IPS-NIHi11 (cell line): Measurements from ENCODE around the gene PRM1.
"Not testable (repeated sequence)": the region's sequence is repeated elsewhere in the genome, so short reads cannot be mapped to it uniquely, and the experiment has no call there.

Experiments
- DNase-seq: peaks from one replicate; pipeline ENCODE4 v3.0.0; 2012; ENCODE audit warnings: mixed read lengths, low spot score

Gene PRM1

DNA sequence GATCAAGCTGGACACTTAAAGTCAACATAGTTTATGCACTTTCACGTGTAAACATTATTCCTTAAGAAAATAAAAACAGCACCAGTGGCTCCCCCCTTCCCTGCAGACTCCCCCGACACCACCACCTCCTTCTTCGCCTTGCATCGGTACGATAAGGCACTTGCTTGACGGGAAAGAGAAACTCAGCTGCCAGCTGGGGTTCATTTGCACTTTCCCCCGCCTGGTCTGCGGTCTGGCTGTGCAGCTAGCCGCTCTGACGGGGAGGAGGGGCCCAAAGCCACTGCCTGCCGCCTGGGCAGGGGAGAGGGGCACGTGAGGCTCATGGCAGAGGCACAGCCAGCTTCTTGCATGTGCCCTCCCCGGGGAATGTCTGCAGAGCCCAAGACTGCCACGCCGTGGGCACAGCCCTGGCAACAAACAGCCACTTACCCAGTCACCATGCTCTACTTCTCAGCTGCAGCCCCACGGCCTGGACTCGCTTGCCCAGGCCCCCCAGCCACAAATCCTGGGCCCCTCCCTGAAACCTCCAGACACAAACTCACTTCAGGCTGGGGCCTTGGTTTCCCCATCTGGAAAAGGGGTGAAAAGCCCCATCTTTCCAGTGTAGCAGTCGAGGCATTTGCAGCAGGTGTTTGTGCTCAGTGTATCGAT, 16.5 kb upstream of the PRM1 start:
- peak; percentile 56 for DNase-seq

DNA sequence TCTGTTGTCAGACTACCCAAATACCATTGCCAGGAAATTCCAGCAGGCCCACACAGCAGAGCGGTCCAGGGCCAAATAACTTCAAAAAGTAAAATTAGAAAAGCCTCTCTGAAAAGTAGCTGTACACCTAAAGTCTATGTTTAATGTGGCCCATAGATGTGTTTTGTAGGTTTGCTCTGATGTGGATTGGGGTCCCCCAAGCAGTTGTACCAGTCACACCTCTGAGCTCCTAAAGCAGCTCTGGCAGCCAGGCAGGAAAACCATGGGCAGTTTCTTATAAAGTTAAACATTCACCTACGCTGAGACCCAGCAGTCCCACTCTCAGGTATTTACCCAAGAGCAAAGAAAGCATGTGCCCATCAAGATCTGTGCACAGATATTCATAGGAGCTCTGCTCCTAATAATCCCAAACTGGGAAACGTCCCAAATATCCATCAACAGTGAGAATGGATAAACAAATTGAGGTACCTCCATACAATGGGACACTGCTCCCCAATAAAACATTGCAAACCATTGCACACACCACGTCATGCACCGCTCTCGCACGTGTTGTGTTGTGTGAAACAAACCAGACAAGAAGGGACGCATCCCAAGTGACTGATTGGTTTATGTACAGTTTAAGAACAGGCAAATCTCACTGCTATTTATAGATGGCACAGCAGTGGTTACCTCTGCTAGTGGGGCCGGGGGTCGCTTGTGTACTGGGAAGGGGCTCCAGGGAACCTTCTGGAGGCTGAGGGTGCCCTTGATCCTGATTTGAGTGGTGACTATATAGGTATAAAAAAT, 15.8 kb upstream of the PRM1 start:
- DNase-seq: no peak

DNA sequence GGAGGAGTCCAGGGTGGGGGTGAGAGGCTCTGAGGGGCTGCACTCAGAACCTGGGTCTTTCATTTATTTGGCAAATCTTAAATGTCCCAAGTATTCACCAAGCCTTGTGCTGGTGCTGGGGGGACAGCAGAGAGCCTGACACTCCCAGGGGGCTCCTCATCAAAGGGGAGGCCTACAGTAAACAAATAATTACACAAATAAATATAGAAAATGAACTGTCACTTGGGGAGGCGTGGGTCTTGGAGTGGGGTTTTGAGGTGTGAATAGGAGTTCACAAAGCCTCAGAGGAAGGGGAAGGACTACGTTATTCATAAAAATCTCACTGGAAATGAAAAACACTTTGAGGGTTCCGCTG, 15.2 kb upstream of the PRM1 start:
- DNase-seq: no peak

DNA sequence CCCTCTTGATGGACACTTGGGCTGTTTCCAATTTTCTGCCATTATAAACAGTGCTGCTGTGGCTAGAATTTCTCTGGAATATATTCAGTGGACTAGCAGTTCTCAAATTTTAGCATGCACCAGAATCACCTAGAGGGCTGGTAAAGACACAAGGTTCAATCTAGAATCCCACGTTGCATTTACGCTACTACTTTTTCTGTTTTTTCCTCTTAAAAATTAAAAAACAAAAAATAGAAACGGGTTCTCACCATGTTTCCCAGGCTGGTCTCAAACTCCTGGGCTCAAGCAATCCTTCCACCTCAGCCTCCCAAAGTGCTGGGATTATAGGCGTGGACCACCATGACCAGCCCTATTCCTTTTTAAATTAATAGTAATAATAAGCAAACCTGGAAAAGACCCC, 14.5 kb upstream of the PRM1 start:
- no peak for DNase-seq

DNA sequence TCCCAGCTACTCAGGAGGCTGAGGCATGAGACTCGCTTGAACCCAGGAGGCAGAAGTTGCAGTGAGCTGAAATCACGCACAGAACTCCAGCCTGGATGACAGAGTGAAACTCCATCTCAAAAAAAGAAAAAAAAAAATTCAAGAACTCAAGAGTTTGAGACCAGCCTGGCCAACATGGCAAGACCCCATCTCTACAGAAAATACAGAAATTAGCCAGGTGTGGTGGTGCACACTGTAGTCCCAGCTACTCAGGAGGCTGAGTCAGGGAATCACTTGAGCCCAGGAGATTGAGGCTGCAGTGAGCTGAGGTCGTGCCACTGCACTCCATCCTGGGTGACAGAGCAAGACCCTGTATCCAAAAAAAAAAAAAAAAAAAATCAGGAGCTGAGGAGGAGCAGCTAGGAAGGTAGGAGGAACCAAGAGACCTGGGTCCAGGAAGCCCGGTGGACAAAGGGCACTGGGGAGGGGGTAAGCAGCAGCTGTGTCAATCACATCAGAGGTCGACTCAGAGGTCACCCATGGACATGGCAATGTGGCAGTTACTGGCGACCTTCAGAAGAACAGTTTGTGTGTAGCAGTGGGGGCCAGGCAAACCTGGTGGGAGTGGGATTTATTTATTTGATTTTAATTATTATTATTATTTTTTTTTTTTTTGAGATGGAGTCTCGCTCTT, 11.1 kb upstream of the PRM1 start:
- DNase-seq: no peak

DNA sequence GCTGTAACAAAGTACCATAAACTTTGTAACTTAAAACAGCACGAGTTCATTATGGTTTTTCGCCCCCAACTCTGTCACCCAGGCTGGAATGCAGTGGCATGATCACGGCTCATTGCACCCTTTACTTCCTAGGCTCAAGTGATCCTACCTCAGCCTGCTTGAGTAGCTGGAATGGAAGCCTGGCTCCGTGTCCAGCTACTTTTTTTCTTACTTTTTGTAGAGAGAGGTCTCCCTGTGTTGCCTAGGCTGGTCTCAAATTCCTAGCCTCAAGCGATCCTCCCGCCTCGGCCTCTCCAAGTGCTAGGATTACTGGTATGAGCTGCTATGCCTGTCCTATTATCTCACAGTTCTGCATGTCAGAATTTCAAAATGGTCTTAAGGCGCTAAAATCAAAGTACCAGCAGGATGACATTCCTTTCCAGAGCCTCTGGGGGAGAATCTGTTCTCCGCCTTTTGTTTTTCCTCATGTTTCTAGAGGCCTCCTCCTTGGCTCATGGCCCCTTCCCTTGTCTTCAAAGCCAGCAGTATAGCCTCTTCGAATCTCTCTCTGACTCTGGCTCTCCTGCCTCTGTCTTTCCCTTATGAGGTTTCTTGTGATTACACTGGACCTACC, 10.1 kb upstream of the PRM1 start:
- no peak for DNase-seq

DNA sequence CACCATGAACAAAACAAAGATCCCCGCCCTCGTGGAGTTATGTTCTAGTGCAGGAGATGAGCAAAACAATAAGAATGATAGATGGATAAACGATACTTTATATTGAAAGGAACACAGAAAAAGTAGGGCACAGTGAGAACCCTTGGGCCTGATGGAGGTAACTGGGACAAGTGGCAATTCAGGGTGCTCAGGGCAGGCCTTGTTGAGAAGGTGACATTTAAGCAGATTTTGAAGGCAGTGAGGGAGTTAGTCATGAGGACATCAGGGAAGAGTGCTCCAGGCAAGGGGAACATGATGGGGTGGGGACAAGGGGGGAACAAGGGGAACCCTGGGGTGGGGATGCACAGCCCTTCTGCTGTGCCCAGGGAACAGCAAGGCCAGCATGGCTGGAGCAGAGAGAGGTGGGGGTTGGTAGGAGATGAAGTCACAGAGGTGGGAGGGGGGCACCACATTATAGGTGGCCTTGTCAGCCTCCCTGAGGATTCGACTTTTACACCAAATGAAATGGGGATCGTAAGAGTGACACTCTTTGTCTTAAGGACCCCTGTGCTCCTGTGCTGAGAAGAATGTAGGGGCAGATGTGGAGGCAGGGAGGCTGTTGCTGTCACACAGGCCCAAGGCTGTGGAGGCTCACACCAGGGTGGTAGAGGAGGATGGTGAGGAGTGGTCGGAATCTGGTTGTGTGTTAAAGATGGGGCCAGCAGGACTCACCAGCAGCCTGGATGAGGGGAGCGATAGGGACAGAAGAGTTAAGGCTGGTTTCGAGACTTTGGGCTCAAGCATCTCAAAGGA, 9.2 kb upstream of the PRM1 start:
- no peak for DNase-seq

DNA sequence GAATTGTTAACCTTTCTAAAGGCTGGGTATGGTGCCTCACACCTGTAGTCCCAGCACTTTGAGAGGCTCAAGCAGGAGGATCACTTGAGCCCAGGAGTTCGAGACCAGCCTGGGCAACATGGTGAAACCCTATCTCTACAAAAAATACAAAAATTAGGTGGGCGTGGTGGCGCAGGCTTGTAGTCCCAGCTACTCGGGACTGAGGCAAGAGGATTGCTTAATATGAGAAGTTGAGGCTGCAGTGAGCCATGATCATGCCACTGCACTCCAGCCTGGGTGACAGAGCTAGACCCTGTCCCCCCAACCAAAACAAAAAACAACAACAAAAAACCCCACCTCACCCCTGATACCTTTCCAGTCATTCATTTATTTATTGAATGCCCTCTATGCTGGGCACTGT, 8.6 kb upstream of the PRM1 start:
- not testable (repeated sequence) for DNase-seq

DNA sequence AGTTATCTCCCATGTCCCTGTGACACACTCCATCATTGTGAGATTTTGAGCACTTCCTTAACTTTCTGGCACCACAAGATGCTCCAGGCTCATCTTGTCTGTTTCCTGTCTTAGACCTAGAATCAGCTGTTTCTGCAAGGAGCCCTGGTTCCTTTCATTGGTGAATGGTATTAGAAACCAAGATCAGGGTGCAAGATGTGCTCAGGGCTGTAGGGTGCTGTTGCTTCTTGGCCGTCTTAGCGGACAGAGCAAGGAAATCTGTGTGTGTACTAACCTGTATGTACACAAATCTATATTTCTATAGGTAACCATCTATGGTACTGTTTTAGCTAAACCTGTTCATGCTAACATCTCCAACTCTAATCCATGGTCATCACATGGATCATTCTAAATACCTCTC, 8.1 kb upstream of the PRM1 start:
- DNase-seq: no peak

DNA sequence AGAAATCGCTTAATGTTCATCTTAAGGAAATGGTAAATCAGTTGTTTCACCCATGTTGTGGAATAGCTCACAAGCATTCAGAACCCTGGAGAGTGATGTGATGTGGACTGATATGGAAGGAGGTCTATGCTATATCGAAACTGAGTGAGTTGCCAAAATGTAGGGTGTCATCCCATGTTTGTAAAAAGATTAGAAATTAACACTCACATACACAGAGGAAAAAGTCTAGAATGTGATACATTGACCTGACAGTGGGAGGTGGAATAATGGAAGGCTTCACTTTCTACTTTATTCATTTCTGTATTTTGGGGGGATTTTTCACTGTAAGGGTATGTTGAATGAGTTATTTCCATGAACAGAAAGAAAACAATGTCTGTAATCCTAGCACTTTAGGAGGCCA, 4.7 kb upstream of the PRM1 start:
- no peak for DNase-seq

DNA sequence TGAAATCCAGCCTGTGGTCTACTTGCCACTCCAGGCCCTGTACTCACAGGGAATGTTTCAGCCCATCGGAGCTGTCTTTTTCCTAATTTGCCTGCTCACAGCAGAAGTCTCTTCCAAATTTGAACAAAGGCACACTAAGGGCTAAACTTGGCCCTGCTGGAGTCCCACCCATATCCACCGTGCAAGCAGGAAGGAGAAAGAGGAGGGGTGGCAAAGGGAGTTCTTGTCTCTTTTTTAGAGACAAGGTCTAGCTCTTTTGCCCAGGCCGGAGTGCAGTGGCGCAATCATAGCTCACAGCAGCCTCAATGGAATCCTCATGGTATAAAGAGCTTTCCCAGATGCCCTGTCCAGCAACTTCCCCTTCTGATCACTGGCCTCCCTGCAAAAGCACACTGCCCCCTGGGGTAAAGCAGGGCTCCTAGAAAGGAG, 2.7 kb upstream of the PRM1 start:
- DNase-seq: no peak

DNA sequence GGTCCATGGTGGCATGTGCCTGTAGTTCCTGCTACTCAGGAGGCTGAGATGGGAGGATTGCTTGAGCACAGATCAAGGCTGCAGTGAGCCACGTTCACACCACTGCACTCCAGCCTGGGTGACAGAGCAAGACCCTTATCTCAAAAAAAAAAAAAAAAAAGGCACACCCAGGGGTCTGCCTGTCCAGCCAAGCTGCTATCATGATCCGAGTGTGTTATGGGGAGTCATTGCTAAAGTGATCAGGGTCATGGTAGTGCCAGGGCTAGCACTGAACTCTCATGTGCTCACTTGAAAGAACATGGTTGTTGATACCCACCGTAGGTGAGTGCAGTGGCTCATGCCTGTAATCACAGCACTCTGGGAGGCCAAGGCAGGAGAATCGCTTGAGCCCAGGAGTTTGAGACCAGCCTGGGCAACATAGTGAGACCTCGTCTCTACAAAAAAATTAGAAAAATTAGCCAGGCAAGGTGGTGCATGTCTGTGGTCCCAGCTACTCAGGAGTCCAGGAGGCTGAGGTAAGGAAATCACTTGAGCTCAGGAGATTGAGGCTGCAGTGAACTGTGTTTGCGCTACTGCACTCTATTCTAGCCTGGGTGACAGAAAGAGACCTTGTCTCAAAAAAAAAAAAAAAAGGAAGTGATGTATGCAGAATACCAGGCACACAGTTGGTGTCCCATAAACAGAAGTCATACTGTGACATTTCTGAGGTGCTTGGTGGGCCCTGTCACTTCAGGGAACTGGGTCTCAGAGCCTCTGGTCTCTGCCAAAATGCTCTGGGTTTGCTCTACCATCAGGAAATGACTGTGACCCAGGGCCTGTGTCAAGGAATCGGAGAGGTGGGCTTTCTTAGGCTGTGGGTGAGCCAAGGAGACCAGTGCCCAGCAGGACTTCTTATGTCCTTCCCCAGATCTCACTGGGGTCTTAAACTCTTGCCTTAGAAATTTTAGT, 2.2 kb downstream of the PRM1 start:
- DNase-seq: no peak

DNA sequence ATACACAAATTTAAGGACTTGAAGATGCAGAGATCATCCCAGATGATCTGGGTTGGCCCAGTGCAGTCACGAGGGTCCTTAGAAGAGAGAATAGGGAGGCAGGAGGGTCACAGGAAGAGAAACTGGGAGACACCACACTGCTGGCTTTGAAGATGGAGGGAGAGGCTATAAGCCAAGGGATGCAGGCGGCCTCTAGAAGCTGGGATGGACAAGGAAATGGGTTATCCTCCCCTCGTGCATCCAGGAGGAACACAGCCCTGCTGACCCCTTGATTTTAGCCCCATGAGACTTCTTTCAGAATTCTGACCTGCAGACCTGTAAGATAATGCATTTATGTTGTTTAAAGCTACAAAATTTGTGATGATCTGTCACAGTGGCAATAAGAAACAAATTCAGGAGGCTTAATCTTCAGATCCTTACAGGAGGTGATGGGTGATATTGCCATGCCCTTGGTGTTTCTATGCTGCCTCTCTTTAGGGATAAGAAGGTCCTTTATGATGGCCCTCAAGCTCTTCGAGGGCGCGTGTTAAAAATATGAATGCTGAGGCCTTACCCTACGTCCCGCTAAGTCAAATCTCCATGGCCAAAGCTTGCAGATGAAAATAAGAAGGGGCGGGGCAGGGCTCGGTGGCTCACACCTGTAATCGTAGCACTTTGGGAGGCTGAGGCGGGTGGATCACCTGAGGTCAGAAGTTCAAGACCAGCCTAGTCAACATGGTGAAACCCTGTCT, 3.4 kb downstream of the PRM1 start:
- no peak for DNase-seq

DNA sequence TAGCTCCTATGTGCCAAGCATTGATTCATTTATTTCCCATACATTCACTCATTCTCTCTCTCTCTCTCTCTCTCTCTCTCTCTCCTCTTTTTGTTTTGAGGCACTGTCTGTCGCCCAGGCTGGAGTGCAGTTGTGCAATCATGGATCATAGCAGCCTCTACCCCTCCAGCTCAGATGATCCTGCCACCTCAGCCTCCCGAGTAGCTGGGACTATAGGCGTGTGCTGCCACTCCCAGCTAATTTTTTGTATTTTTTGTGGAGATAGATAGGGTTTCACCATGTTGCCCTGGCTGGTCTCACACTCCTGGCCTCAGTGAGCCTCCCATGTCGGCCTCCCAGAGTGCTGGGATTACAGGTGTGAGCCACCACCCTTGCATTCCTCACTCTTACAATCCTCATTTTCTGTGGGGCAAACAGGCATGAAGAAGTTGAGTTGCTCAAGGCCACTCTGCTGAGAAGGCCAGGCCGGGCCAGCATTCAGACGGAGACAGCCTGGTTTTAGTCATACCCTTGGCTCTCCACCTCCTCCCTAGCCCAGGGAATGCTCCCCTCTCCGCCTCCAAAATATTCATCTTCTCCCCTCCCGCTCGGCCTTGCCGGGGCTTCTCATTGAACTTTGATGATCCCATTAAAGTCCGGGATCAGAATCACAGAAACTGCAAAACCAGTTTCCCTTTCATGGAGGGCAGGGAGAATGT, 4.1 kb downstream of the PRM1 start:
- DNase-seq: no peak

DNA sequence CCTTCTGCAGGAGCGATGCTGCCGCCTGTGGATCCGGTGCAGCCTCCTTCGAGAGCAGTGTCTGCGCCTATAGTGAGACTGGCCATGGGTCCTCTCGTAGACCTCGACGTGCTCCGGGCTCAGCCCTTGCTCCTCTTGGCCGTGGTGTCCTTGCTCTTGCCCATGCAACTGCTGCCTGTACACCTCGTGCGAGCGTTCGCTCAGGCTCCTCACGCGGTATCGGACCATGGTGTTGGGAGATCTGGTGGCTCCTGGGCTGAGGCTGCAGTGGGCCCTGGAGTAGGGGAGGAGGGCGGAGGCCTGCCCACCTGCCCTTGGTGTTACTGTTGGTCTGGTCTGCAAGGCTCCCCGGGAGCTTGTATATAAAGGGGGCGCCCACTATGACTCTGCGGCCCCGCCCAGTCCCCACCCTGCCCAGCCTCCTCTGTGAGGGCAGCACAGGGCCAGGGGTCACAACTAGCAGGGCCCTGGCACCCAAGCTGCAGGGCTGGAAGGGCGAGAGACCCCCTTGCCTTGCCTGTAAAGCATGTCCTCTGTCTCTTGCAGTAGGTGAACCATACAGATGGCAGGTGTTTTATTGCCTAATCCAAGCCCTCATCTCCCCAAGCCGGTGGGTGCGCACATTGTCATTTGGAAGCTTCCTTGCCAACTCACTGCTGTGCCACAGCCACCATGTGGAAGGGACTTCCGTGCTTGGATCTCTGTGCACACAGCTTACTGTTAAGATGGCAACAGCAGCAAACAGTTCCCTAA, 4.8 kb downstream of the PRM1 start, which contains the start of gene PRM2:
PRM2 (minus strand) TSS at position 338 of the 753 bp plus-strand sequence; CDS start at position 228, 110 bp downstream.
- no peak for DNase-seq

DNA sequence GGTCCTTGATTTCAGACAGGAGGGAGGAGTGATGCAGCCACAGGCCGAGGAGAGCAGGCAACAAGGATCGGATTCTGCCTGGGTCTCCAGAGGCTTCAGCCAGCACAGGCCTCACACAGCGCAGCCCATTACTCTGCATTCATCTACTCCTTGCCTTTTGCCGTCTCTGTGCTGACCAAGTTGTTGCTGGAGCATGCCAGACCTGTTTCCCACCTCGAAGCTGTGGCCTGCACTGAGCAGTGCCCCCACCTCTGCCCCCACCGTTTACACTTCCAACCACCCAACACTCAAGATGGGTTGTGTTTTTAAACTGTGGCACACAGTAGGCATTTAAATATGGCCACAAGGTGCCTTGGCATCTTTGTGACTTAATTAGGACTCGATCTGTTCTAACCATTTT, 6.2 kb downstream of the PRM1 start:
- no peak for DNase-seq

DNA sequence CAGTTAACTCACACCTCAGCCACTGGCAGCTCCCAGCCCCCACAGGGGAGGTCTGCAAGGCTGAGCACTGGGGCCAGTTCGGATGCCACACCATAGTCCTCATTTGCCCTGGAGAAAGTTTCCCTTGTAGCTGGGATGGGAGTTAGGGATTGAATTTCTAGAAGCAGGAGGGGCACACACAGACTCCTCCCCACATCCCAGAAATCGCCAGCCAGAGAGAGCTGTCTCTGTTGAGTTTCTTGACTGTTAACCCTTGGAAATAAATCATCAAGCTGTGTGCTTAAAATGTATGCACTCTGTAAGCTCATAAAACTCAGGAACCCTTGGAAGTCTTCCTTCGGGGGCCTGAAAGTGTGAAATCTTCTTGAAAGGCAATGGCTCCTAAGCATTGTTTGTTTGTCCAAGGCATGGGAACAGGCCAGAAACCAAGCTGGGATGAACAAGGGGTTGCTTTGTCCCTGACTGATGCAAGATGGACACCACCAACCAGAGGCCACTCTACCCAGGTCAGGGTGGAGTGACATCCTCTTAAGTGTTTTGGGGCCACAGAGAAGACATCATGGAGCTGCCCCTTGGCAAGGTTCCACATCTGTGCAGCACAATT, 7.3 kb downstream of the PRM1 start:
- DNase-seq: peak; percentile 29
